Fibroblast of the aortic adventitia (primary cell): ENCODE data around the gene IRF4. TPM values are rescaled to one million over a fixed set of nuclear protein-coding genes. Genes with fewer than 3 reads are reported as not detected.
"Not testable (repeated sequence)": the region's sequence is repeated elsewhere in the genome, so short reads cannot be mapped to it uniquely, and the experiment has no call there.

Experiments used
- DNase-seq: peaks from one replicate; pipeline ENCODE4 v3.0.0-alpha.2; 2010; ENCODE audit warnings: low read depth
- H3K4me3 ChIP-seq: 2 replicates; pipeline ENCODE4 v1.5.1; 2011; ENCODE audit warnings: low read depth, mild to moderate bottlenecking, control low read depth, low read length, moderate library complexity
- total RNA-seq: library from RNA; depleted of rRNA; stranded (reverse); fragments of >200 nt; gene quantifications from 2 replicates; pipeline ENCODE4 v1.2.3, GENCODE V29; 2012; ENCODE audit warnings: low replicate concordance
- TF ChIP-seq, protein P1 (sequence below): IDR thresholded peaks from 2 replicates; pipeline ENCODE4 v1.5.1; 2011; ENCODE audit warnings: mild to moderate bottlenecking, low read length, control low read depth, inconsistent platforms; ENCODE audit not compliant: insufficient read depth

The IRF4 gene
- total RNA-seq, 1 donor: 2.3 TPM

- peak; percentile 40 for DNase-seq
- no peak overlapping the region for H3K4me3 ChIP-seq
- TF ChIP-seq, protein P1, sequence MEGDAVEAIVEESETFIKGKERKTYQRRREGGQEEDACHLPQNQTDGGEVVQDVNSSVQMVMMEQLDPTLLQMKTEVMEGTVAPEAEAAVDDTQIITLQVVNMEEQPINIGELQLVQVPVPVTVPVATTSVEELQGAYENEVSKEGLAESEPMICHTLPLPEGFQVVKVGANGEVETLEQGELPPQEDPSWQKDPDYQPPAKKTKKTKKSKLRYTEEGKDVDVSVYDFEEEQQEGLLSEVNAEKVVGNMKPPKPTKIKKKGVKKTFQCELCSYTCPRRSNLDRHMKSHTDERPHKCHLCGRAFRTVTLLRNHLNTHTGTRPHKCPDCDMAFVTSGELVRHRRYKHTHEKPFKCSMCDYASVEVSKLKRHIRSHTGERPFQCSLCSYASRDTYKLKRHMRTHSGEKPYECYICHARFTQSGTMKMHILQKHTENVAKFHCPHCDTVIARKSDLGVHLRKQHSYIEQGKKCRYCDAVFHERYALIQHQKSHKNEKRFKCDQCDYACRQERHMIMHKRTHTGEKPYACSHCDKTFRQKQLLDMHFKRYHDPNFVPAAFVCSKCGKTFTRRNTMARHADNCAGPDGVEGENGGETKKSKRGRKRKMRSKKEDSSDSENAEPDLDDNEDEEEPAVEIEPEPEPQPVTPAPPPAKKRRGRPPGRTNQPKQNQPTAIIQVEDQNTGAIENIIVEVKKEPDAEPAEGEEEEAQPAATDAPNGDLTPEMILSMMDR: peak; percentile 44
Measured at GRCh38 chr6:373773-374724, 17.5 kb upstream of the IRF4 start.

- TF ChIP-seq, protein P1: no peak
- no peak overlapping the region for H3K4me3 ChIP-seq
- DNase-seq: no peak
Measured at GRCh38 chr6:374956-375355, 16.6 kb upstream of the IRF4 start.

- no peak overlapping the region for H3K4me3 ChIP-seq
- DNase-seq: no peak
- TF ChIP-seq, protein P1: no peak
Measured at GRCh38 chr6:376827-377640, 14.5 kb upstream of the IRF4 start.

DNA sequence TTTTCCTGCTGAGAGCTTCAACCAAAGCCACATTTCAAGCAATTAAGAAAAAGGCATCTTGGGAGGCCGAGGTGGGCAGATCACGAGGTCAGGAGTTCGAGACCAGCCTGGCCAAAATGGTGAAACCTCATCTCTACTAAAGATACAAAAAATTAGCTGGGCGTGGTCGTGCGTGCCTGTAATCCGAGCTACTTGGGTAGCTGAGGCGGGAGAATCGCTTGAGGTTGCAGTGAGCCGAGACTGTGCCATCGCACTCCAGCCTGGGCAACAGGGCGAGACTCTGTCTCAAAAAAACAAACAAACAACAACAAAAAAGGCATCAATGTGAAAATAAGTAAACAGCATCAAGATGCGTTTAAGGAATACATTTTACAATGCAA is 13.9 kb upstream of the IRF4 start:
- not testable (repeated sequence) for DNase-seq, H3K4me3 ChIP-seq

DNA sequence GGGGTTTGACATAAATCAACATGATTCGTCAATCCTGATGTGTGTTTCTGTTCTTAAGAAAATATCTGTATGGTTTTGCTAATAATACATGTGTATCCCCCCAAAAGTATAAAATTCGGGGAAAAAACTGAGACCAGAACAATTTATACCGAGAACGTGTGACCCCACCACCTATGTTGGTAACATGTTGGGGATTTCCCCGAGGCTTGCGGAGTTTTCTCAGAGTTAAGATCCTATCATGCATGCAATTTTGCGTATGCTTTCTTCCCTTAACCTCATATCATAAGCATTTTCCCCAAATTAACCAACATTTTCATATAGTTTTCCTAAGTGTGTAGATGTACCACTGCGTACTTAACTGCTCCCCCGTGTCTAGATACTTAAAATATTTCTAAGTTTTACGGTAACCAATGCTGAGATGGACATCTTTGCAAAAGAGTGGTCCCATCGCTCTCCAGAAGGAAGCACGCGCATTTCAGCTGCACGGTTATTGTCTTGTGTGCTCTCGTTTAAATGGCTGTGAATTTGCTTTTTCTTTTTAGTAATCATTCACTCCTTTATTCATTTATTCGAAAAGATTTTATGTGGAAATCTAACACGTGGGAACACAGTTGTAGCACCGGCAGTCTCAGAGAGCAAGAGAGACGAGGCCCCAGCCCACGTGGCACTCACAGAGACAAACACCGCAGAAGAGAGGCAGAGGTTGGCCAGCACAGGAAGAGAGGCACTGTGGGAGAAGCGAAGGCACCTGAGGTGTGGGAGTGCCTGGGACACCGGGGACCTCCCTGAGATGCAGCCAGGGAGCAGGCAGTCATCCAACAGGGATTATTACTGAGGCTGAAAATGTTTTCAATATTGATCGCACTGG is 13.2 kb upstream of the IRF4 start:
- TF ChIP-seq, protein P1: no peak
- no peak for DNase-seq
- H3K4me3 ChIP-seq: no peak overlapping the region

DNA sequence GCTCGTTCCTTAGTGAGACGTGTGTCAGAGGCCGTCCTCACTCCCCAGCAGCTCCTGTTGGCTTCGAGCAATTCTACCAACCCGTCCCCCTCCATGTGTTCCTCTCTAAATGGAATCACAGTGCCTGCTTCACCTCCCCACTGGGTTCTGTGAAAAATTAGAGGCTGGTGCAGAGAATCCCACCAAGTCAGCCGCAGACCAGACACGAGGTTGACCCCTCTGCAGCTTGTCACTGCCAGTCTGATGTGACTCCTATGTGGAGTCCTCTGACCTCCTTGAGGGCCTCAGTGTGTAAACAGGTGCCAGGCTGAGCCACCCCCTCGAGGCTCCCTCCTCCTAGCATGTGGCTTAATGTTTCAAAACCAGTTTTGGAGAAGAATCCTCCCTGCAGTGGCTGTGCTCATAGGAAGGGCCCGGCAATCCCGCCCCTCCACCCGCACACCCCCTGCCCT is 12.6 kb upstream of the IRF4 start:
- DNase-seq: no peak
- TF ChIP-seq, protein P1: no peak
- no peak overlapping the region for H3K4me3 ChIP-seq
